ENCODE results near the gene THEMIS2.

Gene THEMIS2

GRCh38 chr1:27885621-27886352 is 13.4 kb downstream of the THEMIS2 start:
- no peak for DNase-seq (ENCODE audit: low read depth)

GRCh38 chr1:27886353-27886679 is 14.0 kb downstream of the THEMIS2 start:
- no peak for DNase-seq (ENCODE audit: low read depth)

- no peak for DNase-seq (ENCODE audit: low read depth)
These were observed 14.4 kb downstream of the THEMIS2 start for GRCh38 chr1:27886744-27887143.

- no peak for DNase-seq (ENCODE audit: low read depth)
These were observed 15.1 kb downstream of the THEMIS2 start for GRCh38 chr1:27887215-27888021.

GRCh38 chr1:27889506-27889905 is 17.2 kb downstream of the THEMIS2 start:
- DNase-seq (ENCODE audit: low read depth): no peak

GRCh38 chr1:27891196-27891889 is 19.0 kb downstream of the THEMIS2 start:
- no peak for DNase-seq (ENCODE audit: low read depth)

GRCh38 chr1:27894521-27894920 is 22.2 kb downstream of the THEMIS2 start:
- no peak for DNase-seq (ENCODE audit: low read depth)

- DNase-seq (ENCODE audit: low read depth): no peak
These were observed 34.4 kb downstream of the THEMIS2 start for GRCh38 chr1:27906759-27907158.

- DNase-seq (ENCODE audit: low read depth): no peak
These were observed 40.1 kb downstream of the THEMIS2 start for GRCh38 chr1:27912429-27912828.

- DNase-seq (ENCODE audit: low read depth): no peak
These were observed 42.8 kb downstream of the THEMIS2 start for GRCh38 chr1:27915082-27915575.

GRCh38 chr1:27922272-27922671 is 49.9 kb downstream of the THEMIS2 start:
- DNase-seq (ENCODE audit: low read depth): no peak

GRCh38 chr1:27928216-27928954 is 56.0 kb downstream of the THEMIS2 start:
- DNase-seq (ENCODE audit: low read depth): no peak

GRCh38 chr1:27931184-27931583 is 58.8 kb downstream of the THEMIS2 start:
- DNase-seq (ENCODE audit: low read depth): no peak

- no peak for DNase-seq (ENCODE audit: low read depth)
These were observed 59.4 kb downstream of the THEMIS2 start for GRCh38 chr1:27931759-27932158.

GRCh38 chr1:27934818-27935549 is 62.6 kb downstream of the THEMIS2 start, which contains the start of gene SMPDL3B:
TSS of gene SMPDL3B (plus strand) at chr1:27935000. CDS start at chr1:27935184, 184 bp downstream.
- DNase-seq (ENCODE audit: low read depth): no peak

- no peak for DNase-seq (ENCODE audit: low read depth)
These were observed 63.4 kb downstream of the THEMIS2 start for GRCh38 chr1:27935721-27936120.
